Measurements from ENCODE around the gene NAV2.

DNA sequence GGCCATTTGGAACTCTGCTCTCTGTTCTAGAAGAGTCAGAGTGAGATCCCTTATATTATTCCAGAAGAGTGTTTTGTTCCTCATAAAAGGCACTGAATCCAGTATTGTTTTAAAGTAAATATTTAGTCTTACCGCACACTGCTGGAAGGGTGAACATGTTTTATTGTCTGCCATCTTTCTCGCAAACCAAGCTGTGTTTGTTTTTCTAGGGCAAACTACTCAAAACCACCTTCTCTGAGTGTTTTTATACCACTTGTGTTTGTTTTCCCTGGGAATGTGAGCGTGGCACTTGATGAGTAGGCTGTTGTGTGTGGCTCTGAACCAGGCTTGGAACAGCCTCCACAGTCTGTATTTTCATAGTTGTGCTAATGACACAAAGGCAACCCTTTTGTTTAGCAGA, 357.8 kb downstream of the NAV2 start:
- TF ChIP-seq CTCF (IDR thresholded peaks at IDR 0.05) (no peak), POLR2AphosphoS5 (IDR thresholded peaks at IDR 0.05; ENCODE audit: low read depth, low read length) (0 out of 2 replicates have a peak, but pooled peaks have one; percentile 42)
